HepG2 (cell line): ENCODE measurements around the gene C19orf18.
A peak's percentile ranks its signal among the peaks of the same experiment; 100 is the strongest.

Experiments used
- BRCA1 ChIP-seq: sonication (generic); formaldehyde crosslinking; IDR thresholded peaks from 2 replicates; pipeline ENCODE4 v1.4.0; 2020; ENCODE audit warnings: missing genetic modification reagents
- MXI1 ChIP-seq: IDR thresholded peaks from 3 replicates; pipeline ENCODE4 v1.6.1; 2012; ENCODE audit warnings: low read depth, low read length, inconsistent platforms, borderline replicate concordance
- NR2C2 ChIP-seq: sonication (generic); formaldehyde crosslinking; IDR thresholded peaks from 2 replicates; pipeline ENCODE4 v1.4.0; 2020; ENCODE audit warnings: missing genetic modification reagents, mild to moderate bottlenecking, moderate library complexity, borderline replicate concordance
- POLR2A ChIP-seq, 2 experiments: IDR thresholded peaks; 2 replicates each; pipeline ENCODE4 v1.6.1; 2011; ENCODE audit warnings: low read depth in 2 of 2, low read length in 2 of 2, mild to moderate bottlenecking in 1 of 2, moderate library complexity in 1 of 2; ENCODE audit not compliant: insufficient read depth in 1 of 2
- RORA ChIP-seq: sonication (generic); formaldehyde crosslinking; IDR thresholded peaks from 2 replicates; pipeline ENCODE4 v1.5.0; 2020; ENCODE audit warnings: mild to moderate bottlenecking, missing genetic modification reagents, moderate library complexity

DNA sequence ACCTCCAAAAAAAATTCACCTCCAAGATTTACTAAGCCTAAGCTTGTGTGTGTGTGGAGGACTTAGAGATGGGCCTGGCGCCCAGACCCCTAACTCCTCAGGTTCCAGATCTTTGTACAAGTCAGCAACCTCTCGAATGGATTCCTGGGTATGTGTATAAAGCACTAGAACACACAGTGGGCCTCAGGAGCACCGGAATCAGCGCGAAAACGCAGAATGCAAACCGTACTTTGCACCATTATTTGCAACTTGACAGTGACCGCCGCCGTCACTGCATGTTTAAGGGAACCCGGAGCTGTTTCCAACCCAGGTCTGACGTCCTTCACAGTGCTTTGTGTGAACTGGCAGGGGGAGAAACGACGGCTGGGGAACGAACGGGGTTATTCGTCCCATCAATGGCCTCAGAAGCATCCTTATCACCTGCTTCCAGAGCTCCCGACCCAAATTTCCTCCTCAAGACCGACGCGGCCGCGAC lies 27.6 kb upstream of the C19orf18 start:
- no peak for TF ChIP-seq NR2C2 (CRISPR knock-in tag)
- no peak for TF ChIP-seq BRCA1 (CRISPR knock-in tag)
- TF ChIP-seq MXI1, result no peak
- TF ChIP-seq RORA (CRISPR knock-in tag), result no peak
- peak; percentile 52 to 59; a peak in 3 of 4 replicates for TF ChIP-seq POLR2A (IDR thresholded peaks at IDR 0.05; ENCODE audit: insufficient read depth in 1 of 2, low read depth in 2 of 2, low read length in 2 of 2)
